ENCODE measurements around the gene PINK1.
"Not testable (repeated sequence)": the region's sequence is repeated elsewhere in the genome, so short reads cannot be mapped to it uniquely, and the experiment has no call there.

Gene PINK1

DNA sequence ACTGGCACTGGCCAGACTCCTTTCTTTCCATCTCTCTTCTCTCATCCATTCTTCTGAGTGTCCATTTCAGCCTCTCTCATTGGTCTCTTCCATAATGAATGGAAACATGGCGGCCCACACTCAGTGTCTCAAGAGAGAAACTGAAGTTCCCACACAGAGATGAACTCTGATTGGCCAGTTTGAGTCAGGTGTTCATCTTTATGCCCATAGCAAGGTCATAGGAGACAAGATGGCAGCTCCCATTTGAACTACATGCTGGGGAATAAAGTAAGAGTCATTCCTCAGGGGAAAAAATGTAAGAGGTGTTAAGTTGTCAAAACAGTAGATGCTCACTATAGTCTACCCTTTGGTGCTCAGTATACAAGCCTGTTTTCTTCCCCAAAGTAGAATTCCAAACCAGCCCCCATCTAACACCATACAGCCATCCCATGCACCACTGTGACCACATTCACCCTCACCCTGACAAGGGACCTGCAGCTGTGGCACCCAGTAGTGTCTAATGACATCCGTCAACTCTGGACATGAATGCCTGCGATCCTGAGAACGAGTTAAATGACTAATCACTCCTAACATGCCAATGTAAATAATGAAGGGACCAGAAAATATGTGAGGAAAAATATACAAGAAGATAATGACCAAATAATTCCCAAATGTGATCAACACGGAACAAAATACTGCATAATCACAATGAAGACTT is 32.0 kb upstream of the PINK1 start:
- Histone ChIP-seq H3K4me1 (no peaks in the 10 kb centered on the region), H3K36me3 (replicated peaks) (no peaks in the 10 kb centered on the region), H3K9me3 (no peaks in the 10 kb centered on the region), H3K27me3 (ENCODE audit: low read depth) (no peaks in the 10 kb centered on the region), H3K4me3 (no peak overlapping the region)
- in situ Hi-C loops (cut with MboI; ENCODE audit: low sequenced_read_pairs): no loop called here
- no peak for DNase-seq (ENCODE audit: low spot score in 2 of 2)

DNA sequence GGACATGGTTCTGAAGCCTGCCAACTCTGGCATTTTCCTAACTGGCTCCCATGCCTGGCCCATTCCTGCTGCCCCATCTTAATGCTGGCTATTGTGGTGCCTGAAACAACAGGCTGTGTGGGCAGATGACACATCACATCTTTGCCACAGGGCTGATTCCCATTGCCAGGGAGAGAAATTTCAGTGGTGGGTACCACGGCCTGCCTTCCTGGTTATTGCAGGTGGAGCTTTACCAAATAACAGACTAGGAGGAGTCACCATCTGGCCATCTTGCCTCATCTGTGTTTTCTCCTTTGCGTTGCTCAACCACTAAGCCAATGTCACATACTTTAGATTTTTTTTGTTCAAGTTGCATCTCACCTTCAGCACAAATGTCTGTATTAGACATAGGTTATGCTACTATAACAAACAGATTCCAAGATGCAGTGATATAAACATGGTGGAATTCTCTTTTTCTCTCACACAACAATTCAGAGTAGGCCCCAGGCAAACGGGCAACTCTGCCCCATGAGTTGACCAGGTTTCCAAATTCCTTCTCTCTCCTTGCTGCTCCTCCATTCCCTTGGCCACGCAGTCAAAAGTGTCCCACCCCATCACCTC is 30.3 kb upstream of the PINK1 start:
- no peaks in the 10 kb centered on the region for H3K36me3 ChIP-seq (replicated peaks)
- no peaks in the 10 kb centered on the region for H3K27me3 ChIP-seq (ENCODE audit: low read depth)
- DNase-seq (ENCODE audit: low spot score in 2 of 2): no peak
- H3K4me1 ChIP-seq: no peaks in the 10 kb centered on the region
- in situ Hi-C loops (cut with MboI; ENCODE audit: low sequenced_read_pairs): no loop called here
- no peak overlapping the region for H3K4me3 ChIP-seq
- H3K9me3 ChIP-seq: no peaks in the 10 kb centered on the region

DNA sequence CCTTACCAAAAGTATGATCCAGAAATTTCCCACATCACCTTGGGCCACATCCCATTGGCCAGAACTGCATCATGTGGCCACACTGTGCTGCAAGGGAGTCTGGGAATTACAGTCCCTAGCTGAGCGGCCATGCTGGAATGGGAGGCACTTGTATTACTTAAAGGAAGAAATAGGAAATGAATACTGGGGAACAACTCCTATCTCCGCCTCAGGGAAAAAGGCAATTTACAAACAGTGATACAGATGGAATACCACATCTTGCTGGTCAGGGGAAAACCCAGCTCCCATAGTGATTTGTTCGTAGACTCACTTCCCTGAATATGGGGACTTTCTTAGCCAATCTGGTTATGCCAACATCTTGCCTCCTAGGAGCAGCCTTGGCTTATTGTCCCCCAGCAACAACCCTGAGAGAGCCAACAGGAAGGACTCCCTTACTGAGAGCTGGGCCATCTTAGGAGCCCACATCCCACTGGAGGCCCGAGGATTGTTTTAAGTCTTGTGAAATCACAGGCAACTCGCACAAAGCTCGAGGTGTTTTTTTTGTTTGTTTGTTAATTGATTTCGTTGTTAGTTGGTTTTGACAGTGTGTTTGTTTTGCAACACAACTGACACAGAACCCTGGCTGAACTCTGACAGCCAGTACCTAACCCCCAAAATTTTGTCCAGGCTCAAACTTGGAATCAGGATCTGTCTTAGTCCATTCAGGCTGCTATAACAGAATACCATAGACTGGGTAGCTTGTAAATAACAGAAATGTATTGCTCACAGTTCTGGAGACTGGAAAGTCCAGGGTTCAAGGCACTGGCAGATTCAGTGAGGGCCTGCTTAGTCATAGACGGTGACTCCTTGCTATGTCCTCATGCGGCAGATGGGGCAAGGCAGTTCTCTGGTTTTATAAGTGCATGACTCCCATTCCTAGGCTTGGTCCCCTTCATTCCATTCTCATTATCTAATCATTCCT is 29.5 kb upstream of the PINK1 start:
- no peaks in the 10 kb centered on the region for H3K27me3 ChIP-seq (ENCODE audit: low read depth)
- no peak for DNase-seq (ENCODE audit: low spot score in 2 of 2)
- no peak overlapping the region for H3K4me3 ChIP-seq
- no peaks in the 10 kb centered on the region for H3K9me3 ChIP-seq
- H3K4me1 ChIP-seq: no peaks in the 10 kb centered on the region
- in situ Hi-C loops (cut with MboI; ENCODE audit: low sequenced_read_pairs): no loop called here
- no peaks in the 10 kb centered on the region for H3K36me3 ChIP-seq (replicated peaks)

DNA sequence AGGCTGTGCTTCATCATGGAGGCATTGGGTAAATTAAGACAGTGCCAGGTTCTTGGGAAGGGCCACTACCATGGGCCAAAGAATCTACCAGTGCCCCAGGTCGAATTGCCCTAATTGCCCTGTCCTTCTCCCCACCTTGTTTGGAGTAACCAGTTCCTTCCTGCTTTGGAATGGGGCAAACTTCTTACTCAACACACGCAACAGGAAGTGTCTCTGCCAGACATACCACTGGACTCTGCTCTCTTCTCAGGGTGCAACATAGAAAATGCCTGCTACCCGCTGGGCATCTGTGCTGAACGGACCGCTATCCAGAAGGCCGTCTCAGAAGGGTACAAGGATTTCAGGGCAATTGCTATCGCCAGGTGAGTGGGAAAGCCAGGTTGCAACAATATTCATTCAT is 28.6 kb upstream of the PINK1 start:
- in situ Hi-C loops (cut with MboI; ENCODE audit: low sequenced_read_pairs): no loop called here
- Histone ChIP-seq H3K36me3 (replicated peaks) (no peaks in the 10 kb centered on the region), H3K4me3 (no peak overlapping the region), H3K4me1 (no peaks in the 10 kb centered on the region), H3K9me3 (no peaks in the 10 kb centered on the region), H3K27me3 (ENCODE audit: low read depth) (no peaks in the 10 kb centered on the region)
- DNase-seq (ENCODE audit: low spot score in 2 of 2): no peak

DNA sequence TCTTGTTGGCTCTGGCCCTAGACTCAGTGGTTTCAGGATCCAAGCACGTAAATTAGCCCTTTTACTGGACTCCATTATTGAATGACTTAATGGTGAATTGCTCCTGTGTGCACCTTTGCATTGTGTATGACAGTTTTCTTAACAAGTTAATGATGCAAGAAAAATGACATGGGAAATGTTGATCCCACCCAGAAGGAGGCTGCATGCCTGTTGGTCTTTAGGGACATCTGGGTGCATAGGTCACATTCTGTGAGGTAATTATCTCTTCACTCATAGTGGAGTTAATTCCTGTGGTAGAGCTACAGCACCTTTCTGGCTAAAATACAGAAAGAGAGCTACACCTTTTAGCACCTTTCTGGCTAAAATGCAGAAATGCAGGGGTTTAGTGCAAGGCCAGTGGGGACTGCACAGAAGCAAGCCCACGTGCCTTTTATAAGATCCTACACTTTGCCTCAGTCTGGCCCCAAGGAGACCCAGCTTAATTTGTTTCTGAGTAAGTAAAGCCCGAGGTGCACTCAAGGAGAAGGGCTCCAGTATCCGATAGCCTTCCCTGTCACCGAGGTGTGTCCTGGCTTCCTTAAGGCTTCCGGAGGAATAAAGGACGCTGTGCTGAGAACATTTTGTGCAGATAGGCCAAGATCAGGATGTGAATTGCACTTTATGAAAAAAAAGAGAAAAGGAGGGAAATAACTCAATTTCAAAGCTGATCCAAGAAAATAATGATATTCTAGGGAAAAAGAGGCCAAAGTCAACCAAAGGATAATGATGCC is 26.3 kb upstream of the PINK1 start:
- DNase-seq (ENCODE audit: low spot score in 2 of 2); H3K27me3 ChIP-seq (ENCODE audit: low read depth); H3K9me3 ChIP-seq; H3K4me3 ChIP-seq; H3K4me1 ChIP-seq; H3K36me3 ChIP-seq (replicated peaks); in situ Hi-C loops (cut with MboI; ENCODE audit: low sequenced_read_pairs): not testable (repeated sequence)

DNA sequence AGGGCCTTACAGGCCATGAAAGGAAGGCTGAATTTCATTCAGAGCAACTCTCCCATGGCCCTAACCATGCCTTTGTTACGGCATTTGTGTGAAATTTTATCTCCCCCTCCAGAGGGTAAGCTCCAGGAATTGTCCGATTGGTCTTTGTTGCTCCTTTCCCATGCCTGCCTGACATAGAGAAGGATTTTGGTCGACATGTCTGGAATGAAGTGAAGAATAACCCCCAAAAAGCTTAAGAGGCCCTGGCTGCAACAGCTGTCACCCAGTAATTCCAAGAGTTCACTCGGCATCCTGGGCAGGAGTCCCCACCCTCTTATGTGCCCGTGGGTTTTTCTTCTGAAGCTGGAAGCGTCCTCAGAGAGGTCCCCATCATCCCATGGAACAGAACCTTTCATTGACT is 23.7 kb upstream of the PINK1 start:
- no peaks in the 10 kb centered on the region for H3K27me3 ChIP-seq (ENCODE audit: low read depth)
- no peak for DNase-seq (ENCODE audit: low spot score in 2 of 2)
- in situ Hi-C loops (cut with MboI; ENCODE audit: low sequenced_read_pairs): no loop called here
- no peaks in the 10 kb centered on the region for H3K9me3 ChIP-seq
- H3K4me3 ChIP-seq: no peak overlapping the region
- H3K36me3 ChIP-seq (replicated peaks): no peaks in the 10 kb centered on the region
- peaks cover 15% of the 10 kb centered on the region for H3K4me1 ChIP-seq

DNA sequence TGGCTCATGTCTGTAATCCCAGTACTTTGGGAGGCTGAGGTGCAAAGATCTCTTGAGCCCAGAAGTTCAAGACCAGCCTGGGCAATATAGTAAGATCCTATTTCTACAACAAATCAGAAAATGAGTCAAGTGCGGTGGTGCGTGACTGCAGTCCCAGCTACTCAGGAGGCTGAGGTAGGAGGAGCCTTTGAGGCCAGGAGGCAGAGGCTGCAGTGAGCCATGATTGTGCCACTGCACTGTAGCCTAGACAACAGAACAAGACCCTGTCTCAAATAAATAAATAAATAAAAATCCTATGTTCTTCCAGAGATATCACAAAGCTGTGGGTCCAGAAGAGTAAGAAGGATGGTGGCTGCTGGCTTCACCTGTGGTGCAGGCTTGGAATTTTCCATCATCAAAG is 22.3 kb upstream of the PINK1 start:
- no peak for DNase-seq (ENCODE audit: low spot score in 2 of 2)

DNA sequence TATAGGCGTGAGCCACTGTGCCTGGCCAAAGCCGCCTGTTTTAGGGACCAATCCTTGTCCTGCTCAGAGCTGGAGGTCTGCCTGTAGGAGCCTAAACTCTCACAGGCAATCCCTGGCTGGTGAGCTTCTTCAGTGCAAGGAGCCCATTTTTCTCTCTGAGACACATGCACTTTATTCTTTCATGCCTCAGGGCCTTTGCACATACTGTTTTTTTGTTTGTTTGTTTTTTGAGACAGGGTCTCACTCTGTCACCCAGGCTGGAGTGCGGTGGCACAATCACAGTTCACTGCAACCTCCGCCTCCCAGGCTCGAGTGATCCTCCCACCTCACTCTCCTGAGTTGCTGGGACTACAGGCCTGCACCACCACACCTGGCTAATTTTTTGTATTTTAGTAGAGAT is 21.6 kb upstream of the PINK1 start:
- DNase-seq (ENCODE audit: low spot score in 2 of 2): no peak
- in situ Hi-C loops (cut with MboI; ENCODE audit: low sequenced_read_pairs): no loop called here
- Histone ChIP-seq H3K9me3 (no peaks in the 10 kb centered on the region), H3K4me1 (peaks cover 15% of the 10 kb centered on the region), H3K4me3 (no peak overlapping the region), H3K36me3 (replicated peaks) (no peaks in the 10 kb centered on the region), H3K27me3 (ENCODE audit: low read depth) (no peaks in the 10 kb centered on the region)

More for the DNA sequence above, 22.3 kb upstream of the PINK1 start:
- Histone ChIP-seq H3K4me3 (no peak overlapping the region), H3K27me3 (ENCODE audit: low read depth) (no peaks in the 10 kb centered on the region), H3K36me3 (replicated peaks) (no peaks in the 10 kb centered on the region), H3K9me3 (no peaks in the 10 kb centered on the region), H3K4me1 (peaks cover 15% of the 10 kb centered on the region)
- in situ Hi-C loops (cut with MboI; ENCODE audit: low sequenced_read_pairs): no loop called here

DNA sequence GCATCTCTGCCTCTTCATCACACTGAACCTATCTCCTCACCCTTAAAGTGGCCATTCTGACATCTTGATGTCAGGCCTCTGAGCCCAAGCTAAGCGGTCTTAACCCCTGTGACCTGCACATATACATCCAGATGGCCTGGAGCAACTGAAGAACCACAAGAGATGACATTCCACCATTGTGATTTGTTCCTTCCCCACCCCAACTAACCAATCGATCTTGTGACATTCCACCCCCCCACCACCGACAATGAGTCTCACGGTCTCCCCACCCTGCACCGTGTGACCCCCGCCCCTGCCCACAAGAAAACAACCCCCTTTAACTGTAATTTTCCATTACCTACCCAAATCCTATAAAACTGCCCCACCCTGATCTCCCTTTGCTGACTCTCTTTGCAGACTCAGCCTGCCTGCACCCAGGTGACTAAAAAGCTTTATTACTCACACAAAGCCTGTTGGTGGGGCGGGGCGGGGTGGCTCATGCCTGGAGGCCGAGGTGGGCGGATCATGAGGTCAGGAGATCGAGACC is 21.0 kb upstream of the PINK1 start:
- DNase-seq (ENCODE audit: low spot score in 2 of 2): peak; percentile 25 to 74
- in situ Hi-C loops (cut with MboI; ENCODE audit: low sequenced_read_pairs): no loop called here

DNA sequence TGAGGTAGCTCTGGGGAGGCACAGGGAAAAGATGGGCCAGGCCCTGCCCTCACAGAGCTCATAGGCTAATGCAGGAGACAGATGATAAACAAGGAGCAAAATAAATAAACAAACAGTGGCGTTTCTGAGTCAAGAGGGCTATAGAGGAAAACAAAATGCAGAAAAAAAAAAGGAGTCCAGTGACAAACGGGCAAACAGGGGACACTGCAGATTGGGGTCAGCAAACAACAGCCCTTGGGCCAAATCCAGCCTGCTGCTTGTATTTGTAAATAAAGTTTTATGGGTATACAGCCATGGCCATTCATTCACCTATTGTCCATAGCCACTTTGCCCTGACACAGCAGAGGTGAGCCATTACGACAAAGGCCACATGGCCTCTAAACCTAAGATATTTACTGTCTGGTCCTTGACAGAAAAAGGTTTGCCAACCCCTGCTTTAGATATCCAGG is 19.1 kb upstream of the PINK1 start:
- Histone ChIP-seq H3K9me3 (no peaks in the 10 kb centered on the region), H3K4me3 (no peak overlapping the region), H3K36me3 (replicated peaks) (no peaks in the 10 kb centered on the region), H3K4me1 (peaks cover 15% of the 10 kb centered on the region), H3K27me3 (ENCODE audit: low read depth) (no peaks in the 10 kb centered on the region)
- DNase-seq (ENCODE audit: low spot score in 2 of 2): no peak
- in situ Hi-C loops (cut with MboI; ENCODE audit: low sequenced_read_pairs): no loop called here

More for the DNA sequence above, 21.0 kb upstream of the PINK1 start:
- Histone ChIP-seq H3K4me3 (no peak overlapping the region), H3K36me3 (replicated peaks) (no peaks in the 10 kb centered on the region), H3K4me1 (peaks cover 15% of the 10 kb centered on the region), H3K9me3 (no peaks in the 10 kb centered on the region), H3K27me3 (ENCODE audit: low read depth) (no peaks in the 10 kb centered on the region)

DNA sequence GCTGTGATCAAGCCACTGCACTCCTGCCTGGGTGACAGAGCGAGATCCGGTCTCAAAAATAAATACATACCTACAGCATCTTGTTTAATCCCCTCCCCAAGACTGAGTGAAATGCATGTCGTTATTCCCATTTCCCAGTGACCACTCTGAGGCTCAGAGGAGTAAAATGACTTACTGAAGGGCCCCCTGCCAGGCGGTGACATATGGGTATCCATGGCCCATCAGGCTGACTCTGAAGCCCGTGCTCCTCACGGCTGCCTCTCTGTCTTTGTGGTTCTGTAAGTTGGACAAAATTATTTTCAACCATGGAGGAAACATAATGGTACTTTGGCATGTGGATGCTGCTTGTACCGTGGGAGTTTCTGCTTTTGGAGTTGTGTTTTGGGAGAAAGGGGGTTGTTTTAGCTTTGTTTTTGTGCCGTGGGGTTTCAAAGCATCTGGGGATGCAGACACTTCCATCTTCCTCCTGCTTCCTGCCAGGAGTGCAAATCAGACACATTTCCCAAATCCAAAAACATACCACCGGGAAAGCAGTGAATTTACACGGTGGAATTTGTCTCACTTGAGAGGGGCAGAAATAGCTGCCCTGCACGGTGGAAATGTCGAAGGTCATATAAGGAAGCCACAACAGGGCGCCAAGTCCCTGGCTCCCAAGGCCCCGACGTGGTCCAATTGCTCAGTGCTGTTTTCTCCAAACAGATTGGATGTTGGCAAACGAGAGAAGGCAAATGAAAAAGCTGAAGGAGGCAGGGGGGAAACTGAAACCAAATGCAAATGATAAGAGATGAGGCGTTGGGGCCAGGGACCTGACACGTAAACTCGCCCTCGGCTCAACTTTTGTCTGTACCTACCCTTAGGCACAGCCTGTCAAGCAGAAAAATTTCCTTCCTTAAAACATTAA is 17.1 kb upstream of the PINK1 start:
- no peak for DNase-seq (ENCODE audit: low spot score in 2 of 2)
- in situ Hi-C loops (cut with MboI; ENCODE audit: low sequenced_read_pairs): no loop called here

DNA sequence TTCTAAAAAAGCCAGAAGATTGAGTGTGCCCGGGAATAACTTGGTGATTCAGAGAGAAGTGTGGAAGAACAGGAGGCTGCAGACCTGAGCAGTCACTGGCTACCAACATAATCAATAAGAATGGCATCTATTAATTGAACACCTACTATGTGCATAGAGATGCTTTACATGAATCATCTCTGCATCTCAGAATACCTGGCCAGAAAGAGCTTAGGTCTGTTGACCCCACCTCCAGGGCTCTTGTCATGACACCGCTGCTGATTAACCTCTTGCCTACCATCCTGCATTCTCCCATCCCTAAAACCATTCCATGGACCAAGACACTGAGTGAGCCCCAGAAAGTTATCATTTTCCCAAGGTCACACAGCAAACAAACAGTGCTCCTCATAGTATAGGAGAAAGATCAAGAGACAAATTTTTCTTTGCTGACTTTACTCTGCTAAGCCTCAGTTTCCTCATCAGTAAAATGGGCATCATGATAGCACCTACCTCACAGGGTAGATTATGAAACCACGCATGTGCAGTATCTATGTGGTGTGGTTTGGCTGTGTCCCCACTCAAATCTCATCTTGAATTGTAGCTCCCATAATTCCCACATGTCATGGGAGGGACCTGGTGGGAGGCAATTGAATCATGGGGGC is 16.3 kb upstream of the PINK1 start:
- Histone ChIP-seq H3K27me3 (ENCODE audit: low read depth) (no peaks in the 10 kb centered on the region), H3K9me3 (no peaks in the 10 kb centered on the region), H3K4me1 (peaks cover 15% of the 10 kb centered on the region), H3K36me3 (replicated peaks) (no peaks in the 10 kb centered on the region), H3K4me3 (no peak overlapping the region)
- no peak for DNase-seq (ENCODE audit: low spot score in 2 of 2)
- in situ Hi-C loops (cut with MboI; ENCODE audit: low sequenced_read_pairs): no loop called here

More for the DNA sequence above, 17.1 kb upstream of the PINK1 start:
- Histone ChIP-seq H3K4me1 (peaks cover 15% of the 10 kb centered on the region), H3K36me3 (replicated peaks) (no peaks in the 10 kb centered on the region), H3K4me3 (no peak overlapping the region), H3K27me3 (ENCODE audit: low read depth) (no peaks in the 10 kb centered on the region), H3K9me3 (no peaks in the 10 kb centered on the region)
